Ascending aorta (tissue), 2 donors: Measurements from ENCODE around the gene SDF4. TPM values are rescaled to one million over a fixed set of nuclear protein-coding genes. Genes with fewer than 3 reads are reported as not detected.

ENCODE experiments used
- DNase-seq, 2 donors: peaks; one replicate each; pipeline ENCODE4 v3.0.0-alpha.2; 2019; ENCODE audit warnings: low spot score in 2 of 2
- H3K27ac ChIP-seq, 2 donors: fragments of 200-600 bp; sonication (generic); one replicate each; pipeline ENCODE4 v1.5.1; 2016 to 2017; ENCODE audit warnings: mild to moderate bottlenecking in 1 of 2
- H3K27me3 ChIP-seq: fragments of 200-600 bp; sonication (generic); one replicate; pipeline ENCODE4 v1.5.1; 2017
- H3K36me3 ChIP-seq, 2 donors: fragments of 200-600 bp; sonication (generic); one replicate each; pipeline ENCODE4 v1.5.1; 2016
- H3K4me1 ChIP-seq, 2 donors: fragments of 200-600 bp; sonication (generic); one replicate each; pipeline ENCODE4 v1.5.1; 2016 to 2017; ENCODE audit warnings: mild to moderate bottlenecking in 1 of 2
- H3K4me3 ChIP-seq, 2 donors: fragments of 200-600 bp; sonication (generic); one replicate each; pipeline ENCODE4 v1.5.1; 2016 to 2017; ENCODE audit warnings: mild to moderate bottlenecking in 1 of 2
- H3K9me3 ChIP-seq, 2 donors: fragments of 200-600 bp; sonication (generic); one replicate each; pipeline ENCODE4 v1.5.1; 2016
- CTCF ChIP-seq, 3 experiments: fragments of 200-600 bp in 2 of 3; fragments of 450-650 bp in 1 of 3; sonication (generic) in 2 of 3; IDR thresholded peaks; one replicate each; pipeline ENCODE4 v1.5.1; 2016 to 2019; ENCODE audit warnings: antibody characterized with exemption in 3 of 3, mild to moderate bottlenecking in 1 of 3, moderate library complexity in 1 of 3
- intact Hi-C: fragments of 100-400 bp; cut with DNase I; formaldehyde crosslinking; loops from one replicate; pipeline ENCODE4 v1.15.1; 2023
- total RNA-seq: library from RNA; depleted of rRNA; stranded (reverse); fragments of >200 nt; gene quantifications from one replicate; pipeline ENCODE4 v1.1.0, GENCODE V29; 2016

Gene SDF4
- total RNA-seq, 1 donor from 2014 or later, result 223 TPM

GRCh38 chr1:1205769-1206375, 25.9 kb downstream of the SDF4 start:
- Histone ChIP-seq H3K4me1 (peaks cover 0 to 10% of the 10 kb centered on the region in 2 donors), H3K4me3 (peak overlapping the region in 1 of 2 donors; percentile 41), H3K36me3 (no peaks in the 10 kb centered on the region), H3K9me3 (no peaks in the 10 kb centered on the region), H3K27me3 (peaks cover 15% of the 10 kb centered on the region), H3K27ac (no peak overlapping the region)
- no peak for DNase-seq
- no peak for TF ChIP-seq CTCF (IDR thresholded peaks at IDR 0.05)
- intact Hi-C loops, result no loop called here

GRCh38 chr1:1204998-1205768, 26.6 kb downstream of the SDF4 start:
- peaks cover 15% of the 10 kb centered on the region for H3K27me3 ChIP-seq
- TF ChIP-seq CTCF (IDR thresholded peaks at IDR 0.05), result no peak
- H3K4me3 ChIP-seq, result no peak overlapping the region
- H3K4me1 ChIP-seq, result peaks cover 0 to 10% of the 10 kb centered on the region in 2 donors
- no peaks in the 10 kb centered on the region for H3K36me3 ChIP-seq
- no peak for DNase-seq
- H3K27ac ChIP-seq, result no peak overlapping the region
- intact Hi-C loops, result no loop called here
- H3K9me3 ChIP-seq, result no peaks in the 10 kb centered on the region

- peaks cover 0 to 10% of the 10 kb centered on the region in 2 donors for H3K4me1 ChIP-seq
- H3K27ac ChIP-seq, result no peak overlapping the region
- H3K9me3 ChIP-seq, result no peaks in the 10 kb centered on the region
- no peaks in the 10 kb centered on the region for H3K36me3 ChIP-seq
- no peak overlapping the region for H3K4me3 ChIP-seq
- DNase-seq, result no peak
- intact Hi-C loops, result no loop called here
- TF ChIP-seq CTCF (IDR thresholded peaks at IDR 0.05), result no peak
- H3K27me3 ChIP-seq, result peaks cover 15% of the 10 kb centered on the region
Measured at GRCh38 chr1:1204425-1204920, 27.3 kb downstream of the SDF4 start.

- no peak overlapping the region for H3K4me3 ChIP-seq
- TF ChIP-seq CTCF (IDR thresholded peaks at IDR 0.05), result no peak
- intact Hi-C loops, result no loop called here
- no peak overlapping the region for H3K27ac ChIP-seq
- peaks cover 0 to 10% of the 10 kb centered on the region in 2 donors for H3K4me1 ChIP-seq
- peaks cover 15% of the 10 kb centered on the region for H3K27me3 ChIP-seq
- no peaks in the 10 kb centered on the region for H3K9me3 ChIP-seq
- DNase-seq, result no peak
- H3K36me3 ChIP-seq, result no peaks in the 10 kb centered on the region
Measured at GRCh38 chr1:1203561-1204424, 28.0 kb downstream of the SDF4 start.

GRCh38 chr1:1202831-1203560, 28.8 kb downstream of the SDF4 start:
- peaks cover 15% of the 10 kb centered on the region for H3K27me3 ChIP-seq
- no peak overlapping the region for H3K4me3 ChIP-seq
- peaks cover 0 to 10% of the 10 kb centered on the region in 2 donors for H3K4me1 ChIP-seq
- TF ChIP-seq CTCF (IDR thresholded peaks at IDR 0.05), result no peak
- intact Hi-C loops, result no loop called here
- no peak for DNase-seq
- no peak overlapping the region for H3K27ac ChIP-seq
- H3K9me3 ChIP-seq, result no peaks in the 10 kb centered on the region
- H3K36me3 ChIP-seq, result no peaks in the 10 kb centered on the region
